KG1 (cell line): ENCODE data around the gene FAM50B.

Source experiments
- DNase-seq: peaks from one replicate; lab custom pipeline; 2025; lab: John Stamatoyannopoulos, UW

The FAM50B gene

GRCh38 chr6:3819161-3820110, 29.7 kb upstream of the FAM50B start:
- no peak for DNase-seq

GRCh38 chr6:3820563-3820962, 28.6 kb upstream of the FAM50B start:
- no peak for DNase-seq

- DNase-seq = no peak
These were observed 26.3 kb upstream of the FAM50B start for GRCh38 chr6:3822747-3823445.

GRCh38 chr6:3823671-3824070, 25.5 kb upstream of the FAM50B start:
- DNase-seq = no peak

GRCh38 chr6:3825331-3825831, 23.8 kb upstream of the FAM50B start:
- DNase-seq = no peak

- DNase-seq = no peak
These were observed 23.2 kb upstream of the FAM50B start for GRCh38 chr6:3825851-3826581.

GRCh38 chr6:3829285-3829684, 19.9 kb upstream of the FAM50B start:
- DNase-seq = no peak

GRCh38 chr6:3830806-3831205, 18.4 kb upstream of the FAM50B start:
- no peak for DNase-seq

- DNase-seq = no peak
These were observed 17.2 kb upstream of the FAM50B start for GRCh38 chr6:3831761-3832530.

GRCh38 chr6:3835055-3835731, 14.0 kb upstream of the FAM50B start:
- DNase-seq = no peak

GRCh38 chr6:3835785-3836184, 13.4 kb upstream of the FAM50B start:
- no peak for DNase-seq

GRCh38 chr6:3836566-3836965, 12.6 kb upstream of the FAM50B start:
- DNase-seq = no peak

GRCh38 chr6:3837781-3838180, 11.4 kb upstream of the FAM50B start:
- no peak for DNase-seq

- DNase-seq = no peak
These were observed 9.9 kb upstream of the FAM50B start for GRCh38 chr6:3838992-3839867.

- no peak for DNase-seq
These were observed 8.1 kb upstream of the FAM50B start for GRCh38 chr6:3841066-3841454.

- no peak for DNase-seq
These were observed 7.2 kb upstream of the FAM50B start for GRCh38 chr6:3841711-3842565.

- no peak for DNase-seq
These were observed 5.6 kb upstream of the FAM50B start for GRCh38 chr6:3843379-3844096.

GRCh38 chr6:3844097-3844463, 5.1 kb upstream of the FAM50B start:
- no peak for DNase-seq
